Measurements from ENCODE around the gene CNTNAP2. TPM values are rescaled to one million over a fixed set of nuclear protein-coding genes. Genes with fewer than 3 reads are reported as not detected.

CNTNAP2 gene
- total and polyA plus RNA-seq, 8 donors: 0.94 to 42.5 (median 38.6) TPM

GRCh38 chr7:146652176-146652575, 535.6 kb downstream of the CNTNAP2 start:
- no peak overlapping the region for H3K4me3 ChIP-seq
- H3K36me3 ChIP-seq: no peaks in the 10 kb centered on the region
- H3K27me3 ChIP-seq: no peaks in the 10 kb centered on the region
- no peak for DNase-seq
- intact Hi-C loops (cut with DNase I): no loop called here
- no peak for TF ChIP-seq CTCF (IDR thresholded peaks at IDR 0.05)
- no peaks in the 10 kb centered on the region for H3K4me1 ChIP-seq
- ATAC-seq: no peak
- no peak overlapping the region for H3K27ac ChIP-seq
- H3K9me3 ChIP-seq: no peaks in the 10 kb centered on the region

GRCh38 chr7:146654048-146654447, 537.4 kb downstream of the CNTNAP2 start:
- intact Hi-C loops (cut with DNase I): no loop called here
- Histone ChIP-seq H3K27me3 (no peaks in the 10 kb centered on the region), H3K9me3 (no peaks in the 10 kb centered on the region), H3K27ac (no peak overlapping the region), H3K36me3 (no peaks in the 10 kb centered on the region), H3K4me3 (no peak overlapping the region), H3K4me1 (no peaks in the 10 kb centered on the region)
- TF ChIP-seq CTCF (IDR thresholded peaks at IDR 0.05): no peak
- no peak for DNase-seq
- no peak for ATAC-seq

- Histone ChIP-seq H3K9me3 (no peaks in the 10 kb centered on the region), H3K36me3 (no peaks in the 10 kb centered on the region), H3K4me3 (no peak overlapping the region), H3K27ac (no peak overlapping the region), H3K4me1 (no peaks in the 10 kb centered on the region), H3K27me3 (no peaks in the 10 kb centered on the region)
- no peak for TF ChIP-seq CTCF (IDR thresholded peaks at IDR 0.05)
- no peak for DNase-seq
- intact Hi-C loops (cut with DNase I): no loop called here
- ATAC-seq: no peak
Measured at GRCh38 chr7:146655928-146656797, 539.6 kb downstream of the CNTNAP2 start.

GRCh38 chr7:146656988-146657387, 540.4 kb downstream of the CNTNAP2 start:
- H3K27ac ChIP-seq: no peak overlapping the region
- H3K36me3 ChIP-seq: no peaks in the 10 kb centered on the region
- no peak overlapping the region for H3K4me3 ChIP-seq
- no peaks in the 10 kb centered on the region for H3K27me3 ChIP-seq
- DNase-seq (no peak), ATAC-seq (no peak)
- no peaks in the 10 kb centered on the region for H3K9me3 ChIP-seq
- TF ChIP-seq CTCF (IDR thresholded peaks at IDR 0.05): no peak
- intact Hi-C loops (cut with DNase I): no loop called here
- H3K4me1 ChIP-seq: no peaks in the 10 kb centered on the region

GRCh38 chr7:146658604-146659003, 542.0 kb downstream of the CNTNAP2 start:
- TF ChIP-seq CTCF (IDR thresholded peaks at IDR 0.05): no peak
- no peak for DNase-seq
- no peaks in the 10 kb centered on the region for H3K9me3 ChIP-seq
- intact Hi-C loops (cut with DNase I): no loop called here
- no peaks in the 10 kb centered on the region for H3K27me3 ChIP-seq
- no peak overlapping the region for H3K4me3 ChIP-seq
- ATAC-seq: no peak
- no peak overlapping the region for H3K27ac ChIP-seq
- H3K36me3 ChIP-seq: no peaks in the 10 kb centered on the region
- no peaks in the 10 kb centered on the region for H3K4me1 ChIP-seq

All from left lung (tissue), 10 donors.